ENCODE results near the gene LECT2. TPM values are rescaled to one million over a fixed set of nuclear protein-coding genes. Genes with fewer than 3 reads are reported as not detected.

The LECT2 gene
- total RNA-seq = not detected in 2 replicates

GRCh38 chr5:135954899-135955298, at the start of gene LECT2:
LECT2 (minus strand) TSS chr5:135954983; CDS start chr5:135954833, 150 bp downstream.

Other genes with a start within 250 kb of the LECT2 start
- gene SLC25A48, start 120.3 kb downstream of the LECT2 start, total RNA-seq = under 0.01 TPM in 1 of 2 replicates, not detected in the other
- not detected in 2 replicates for gene IL9, start 59.1 kb downstream of the LECT2 start, total RNA-seq
- 247 and 625 TPM in 2 replicates for gene TGFBI, start 74.0 kb upstream of the LECT2 start, total RNA-seq
- gene SMAD5, start 177.9 kb upstream of the LECT2 start, total RNA-seq = 47.9 and 50.4 TPM in 2 replicates
- not detected in 2 replicates for gene SMIM32, start 238.2 kb upstream of the LECT2 start, total RNA-seq

Measured in uterine smooth muscle cell (primary cell).